HG02840 (cell line): ENCODE measurements around the gene TMEM271.

Source experiments
- ATAC-seq: cut with Tn5 transposase; IDR thresholded peaks from one replicate; pipeline ENCODE4 v1.9.1; 2021; ENCODE audit warnings: mild to moderate bottlenecking, moderate library complexity, moderate number of reproducible peaks; ENCODE audit not compliant: unreplicated experiment, low FRiP score

The TMEM271 gene

GRCh38 chr4:536351-536972 is 39.6 kb downstream of the TMEM271 start:
- ATAC-seq, result no peak

DNA sequence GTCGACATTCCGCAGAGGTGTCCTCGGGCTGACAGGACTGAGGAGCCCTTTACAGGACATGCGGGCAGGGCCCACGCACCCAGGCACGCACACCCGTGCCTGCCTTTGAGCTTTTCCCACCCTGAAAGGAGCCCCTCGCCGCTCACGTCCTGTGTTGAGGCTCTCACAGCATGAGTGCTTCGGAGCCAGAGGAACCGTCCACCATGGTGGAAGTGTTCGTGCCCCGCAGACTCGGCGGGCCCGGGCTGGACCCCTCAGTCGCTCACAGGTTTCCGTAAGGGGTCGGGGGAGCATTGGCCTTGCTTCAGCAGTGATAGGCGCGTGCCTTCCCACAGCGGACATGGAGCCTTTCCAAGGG is 40.2 kb downstream of the TMEM271 start:
- ATAC-seq, result no peak

DNA sequence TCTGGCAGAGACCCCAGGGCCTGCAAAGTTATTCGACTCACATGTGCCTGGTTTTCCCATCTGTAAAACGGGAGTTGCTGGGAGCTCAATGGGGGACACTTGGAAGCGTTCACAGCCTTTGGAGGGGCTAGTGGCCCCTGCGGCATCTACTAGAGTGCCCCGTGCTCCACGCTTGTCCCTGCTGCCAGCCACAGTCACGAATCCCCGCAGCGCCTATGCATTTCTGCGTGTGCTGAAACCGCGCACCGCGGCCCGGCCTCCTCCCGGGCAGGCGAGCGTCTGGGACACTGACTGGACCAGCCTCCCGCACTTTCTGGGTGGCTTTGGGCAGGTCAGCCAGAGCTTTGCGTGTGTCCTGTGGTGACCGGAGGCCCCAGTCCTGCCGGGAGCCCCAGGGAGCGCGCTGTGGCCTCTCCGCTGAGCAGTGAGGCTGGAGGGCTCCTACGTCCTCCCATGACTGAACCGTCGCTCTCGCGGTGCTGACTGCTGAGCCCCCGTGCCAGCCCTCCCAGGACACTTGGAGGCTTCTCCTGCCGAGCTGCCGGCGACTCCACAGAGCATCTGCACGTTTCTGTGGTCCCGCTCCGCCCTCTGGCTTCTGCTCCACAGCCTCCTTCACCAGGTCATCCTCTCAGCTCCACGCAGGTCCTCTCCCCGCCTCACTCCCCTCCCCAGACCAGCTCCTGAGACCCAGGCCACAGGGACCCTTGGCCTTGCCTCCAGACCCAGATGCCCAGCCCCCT is 40.7 kb downstream of the TMEM271 start:
- ATAC-seq, result no peak

DNA sequence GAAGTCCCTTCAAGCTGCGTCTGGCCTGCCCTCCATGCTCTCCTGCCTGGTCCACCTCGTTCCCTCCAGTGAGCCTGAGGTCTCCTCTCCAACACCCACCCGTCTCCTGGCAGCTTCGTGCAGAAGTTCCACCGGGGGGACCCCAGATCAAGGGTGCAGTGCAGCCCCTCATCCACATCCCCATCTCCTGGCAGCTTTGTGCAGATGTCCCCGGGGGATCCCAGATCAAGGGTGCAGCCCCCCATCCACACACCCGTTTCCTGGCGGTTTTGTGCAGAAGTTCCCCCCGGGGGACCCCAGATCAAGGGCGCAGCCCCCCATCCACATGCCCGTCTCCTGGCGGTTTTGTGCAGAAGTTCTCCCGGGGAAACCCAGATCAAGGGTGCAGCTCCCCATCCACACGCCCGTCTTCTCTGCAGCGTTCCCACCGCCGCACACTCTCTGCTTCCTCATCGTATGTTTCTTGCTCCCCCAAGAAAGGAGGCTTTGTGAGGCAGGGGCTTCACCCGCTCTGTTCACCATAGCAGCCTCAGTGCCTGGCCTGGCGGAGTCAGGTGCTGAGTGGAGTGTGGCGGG is 41.4 kb downstream of the TMEM271 start:
- ATAC-seq, result no peak

DNA sequence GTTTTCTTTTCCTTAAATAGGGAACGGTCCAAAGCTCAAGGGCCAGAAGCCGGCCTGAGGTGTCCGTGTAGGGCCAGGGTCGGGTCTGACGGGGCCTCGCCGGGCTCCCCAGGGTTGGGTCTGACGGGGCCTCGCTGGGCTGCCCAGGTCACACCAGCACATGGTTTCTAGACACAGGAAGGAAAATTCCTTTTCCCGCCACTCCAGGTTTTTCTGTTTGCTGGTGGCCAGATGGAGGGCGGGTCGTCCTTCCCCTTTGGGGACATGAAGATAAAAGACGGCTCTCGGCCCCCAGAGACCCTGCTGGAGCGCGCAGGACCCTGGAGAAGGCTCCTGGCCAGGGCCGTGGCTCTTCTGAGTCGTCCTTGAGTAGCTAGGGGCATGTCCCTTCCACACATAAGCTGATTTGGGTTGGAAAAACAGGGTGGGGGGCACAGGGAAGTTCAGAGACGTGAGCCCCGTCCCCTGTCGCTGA is 42.0 kb downstream of the TMEM271 start:
- no peak for ATAC-seq

- ATAC-seq, result no peak
Measured at GRCh38 chr4:533318-534100, 42.6 kb downstream of the TMEM271 start.

- no peak for ATAC-seq
Measured at GRCh38 chr4:532588-533317, 43.3 kb downstream of the TMEM271 start.

DNA sequence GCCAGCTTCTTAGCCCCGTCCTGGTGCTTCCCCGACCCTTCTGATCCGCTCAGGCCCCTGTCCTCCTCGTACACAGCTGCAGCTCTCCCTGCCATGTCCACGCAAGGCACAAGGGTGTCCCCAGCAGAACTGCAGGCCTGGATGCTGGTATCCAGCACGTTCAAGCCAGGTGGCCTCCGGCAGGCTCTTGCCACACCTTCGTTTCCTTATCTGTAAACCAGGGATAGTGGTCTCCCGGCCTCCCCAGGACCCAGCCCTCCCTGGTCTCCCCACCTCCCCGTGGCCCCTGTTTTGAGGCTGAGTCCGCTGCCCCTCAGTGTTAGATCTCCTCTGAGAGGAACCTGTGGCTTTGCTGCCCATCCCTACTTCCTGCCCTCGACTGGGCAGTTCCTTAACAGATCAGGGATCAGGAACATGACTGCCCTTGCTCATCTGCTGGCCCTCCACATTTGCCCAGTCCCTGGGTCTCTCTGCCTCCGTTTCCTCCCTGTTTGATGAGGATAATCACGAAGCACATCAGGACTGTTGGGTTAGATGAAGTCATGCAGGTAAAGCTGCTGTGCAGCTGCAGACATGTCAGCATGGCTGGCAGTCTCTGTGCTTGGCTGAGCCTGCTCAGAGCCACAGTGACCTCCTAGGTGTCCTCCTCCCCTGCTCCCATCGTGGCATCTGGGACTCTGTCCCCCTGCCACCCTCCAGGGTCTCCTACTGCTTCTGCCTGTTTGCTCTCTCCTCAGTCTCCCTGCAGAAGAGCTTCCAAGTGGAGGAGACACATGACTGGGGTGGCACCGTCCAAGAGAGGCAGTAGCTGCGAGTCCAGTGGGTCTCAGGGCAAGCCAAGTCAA is 44.2 kb downstream of the TMEM271 start:
- no peak for ATAC-seq

- ATAC-seq, result no peak
Measured at GRCh38 chr4:531076-531475, 45.0 kb downstream of the TMEM271 start.

DNA sequence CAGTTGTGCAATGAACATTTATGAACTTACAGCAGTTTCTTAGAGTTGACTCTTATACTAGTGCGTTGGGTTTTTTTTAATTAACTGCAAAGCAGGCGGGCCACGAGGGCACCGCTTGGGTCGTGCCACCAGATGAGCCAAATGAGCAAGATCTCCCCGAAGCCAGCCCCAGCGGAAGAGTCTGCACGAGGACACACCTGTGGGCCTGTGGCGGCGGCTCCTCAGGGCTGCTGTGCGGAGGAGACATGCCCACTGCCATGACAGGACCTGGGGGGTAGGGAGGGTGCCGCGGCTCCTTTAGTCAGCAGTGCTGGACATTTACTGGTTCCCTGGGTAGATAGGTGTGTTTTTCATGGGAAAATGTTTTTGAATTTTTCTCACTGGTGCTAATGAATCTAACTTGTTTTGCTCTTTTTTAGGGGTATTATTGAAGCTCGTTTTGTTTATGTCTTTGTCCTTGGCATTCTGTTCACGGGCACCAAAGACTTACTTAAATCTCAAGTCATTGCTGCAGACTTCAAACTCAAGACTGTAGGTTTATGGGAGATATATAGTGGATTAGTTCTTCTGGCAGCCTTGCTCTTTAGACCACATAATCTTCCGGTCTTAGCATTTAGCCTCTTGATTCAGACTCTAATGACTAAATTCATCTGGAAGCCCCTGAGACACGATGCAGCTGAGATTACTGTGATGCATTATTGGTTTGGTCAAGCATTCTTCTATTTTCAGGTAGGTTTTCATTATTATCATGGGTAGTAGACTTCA is 45.9 kb downstream of the TMEM271 start:
- ATAC-seq, result no peak

- no peak for ATAC-seq
Measured at GRCh38 chr4:529563-529962, 46.5 kb downstream of the TMEM271 start.

- no peak for ATAC-seq
Measured at GRCh38 chr4:528835-529234, 47.3 kb downstream of the TMEM271 start.

DNA sequence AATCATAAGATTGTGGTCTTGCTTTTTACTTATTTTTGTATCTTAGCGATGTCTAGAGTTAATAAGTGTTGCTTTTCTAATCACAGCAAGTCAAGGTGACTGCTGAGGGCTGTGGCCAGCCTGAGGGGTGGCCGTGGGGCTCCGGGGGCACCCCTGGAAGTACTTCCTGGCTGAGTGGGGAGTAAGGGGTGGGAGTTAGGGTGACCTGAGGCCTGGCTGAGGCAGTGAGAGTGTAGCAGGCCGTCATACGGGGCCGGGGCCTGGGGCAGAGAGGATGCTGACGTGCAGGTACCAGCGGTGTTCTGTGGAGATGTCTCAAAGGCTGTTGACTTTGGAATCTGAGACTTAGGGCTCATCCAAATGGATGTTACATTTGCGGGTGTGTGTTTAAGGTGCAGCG is 47.8 kb downstream of the TMEM271 start:
- no peak for ATAC-seq

GRCh38 chr4:526971-527460 is 49.1 kb downstream of the TMEM271 start:
- no peak for ATAC-seq

DNA sequence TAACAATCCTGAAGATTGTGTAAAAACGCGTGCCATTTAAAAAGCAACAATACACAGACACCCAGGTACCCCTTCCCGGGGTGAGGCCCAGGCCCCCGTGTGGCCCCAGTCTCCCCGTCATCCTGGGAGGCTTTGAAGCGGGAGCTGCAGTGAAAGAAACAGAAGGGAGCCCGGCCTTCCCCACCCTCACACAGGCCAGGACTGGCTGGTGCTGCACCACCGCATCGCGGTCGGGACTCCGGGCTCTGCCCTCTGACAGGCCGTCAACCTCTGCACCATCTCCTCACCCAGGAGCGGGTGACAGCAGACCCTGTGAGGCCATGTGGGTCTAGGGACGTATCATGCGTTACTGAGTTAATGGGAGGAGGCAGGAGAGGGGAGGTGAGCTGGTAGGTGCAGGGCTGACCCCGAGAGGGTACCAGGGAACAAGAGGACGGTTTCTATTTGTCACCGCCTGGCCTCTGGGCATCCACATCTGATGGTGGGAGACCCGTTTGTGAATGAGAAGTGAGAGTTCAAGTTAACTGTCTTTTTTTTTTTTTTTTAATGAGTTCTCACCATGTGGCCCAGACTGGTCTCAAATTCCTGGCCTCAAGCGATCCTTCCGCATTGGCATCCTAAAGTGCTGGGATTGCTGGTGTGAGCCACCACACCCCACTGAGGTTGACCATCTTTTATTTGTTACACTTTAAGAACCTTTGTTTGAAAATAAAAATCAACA is 49.7 kb downstream of the TMEM271 start:
- no peak for ATAC-seq

GRCh38 chr4:525660-526059 is 50.4 kb downstream of the TMEM271 start:
- ATAC-seq, result no peak

DNA sequence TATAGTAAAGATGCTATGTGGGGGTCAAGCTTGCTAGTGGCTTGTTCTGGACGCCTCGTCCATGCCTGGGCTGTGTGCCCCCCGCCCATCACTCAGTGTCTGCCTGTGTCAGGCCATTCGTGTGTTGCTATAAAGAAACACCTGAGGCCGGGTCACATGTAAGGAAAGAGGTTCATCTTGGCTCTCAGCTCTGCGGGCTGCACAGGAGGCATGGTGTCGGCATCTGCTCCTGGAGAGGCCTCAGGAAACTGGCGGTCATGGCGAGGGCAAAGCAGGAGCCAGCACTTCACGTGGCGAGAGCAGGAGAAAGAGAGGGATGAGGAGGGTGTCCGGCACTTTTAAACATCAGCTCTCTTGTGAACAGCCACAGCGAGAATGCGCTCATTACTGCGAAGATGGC is 51.9 kb downstream of the TMEM271 start:
- ATAC-seq, result no peak
